ENCODE measurements around the gene TUBGCP2. TPM values are rescaled to one million over a fixed set of nuclear protein-coding genes. Genes with fewer than 3 reads are reported as not detected.

TUBGCP2 gene
- total and polyA plus RNA-seq, 2 of the 13 experiments (the other 11 are each of a cell fraction or from before 2014, with no cell fraction given): 21.3 to 34.5 TPM

- TF ChIP-seq LRRFIP1 (CRISPR knock-in tag; conservative IDR thresholded peaks at IDR 0.05) (no peak), SUZ12 (IDR thresholded peaks at IDR 0.05; ENCODE audit: low read depth, low read length) (no peak), HDAC2 (CRISPR knock-in tag; IDR thresholded peaks at IDR 0.05) (no peak), RXRA (CRISPR knock-in tag; IDR thresholded peaks at IDR 0.05) (peak; percentile 58), ZNF207 (IDR thresholded peaks at IDR 0.05; ENCODE audit: borderline replicate concordance) (no peak), SMAD3 (CRISPR knock-in tag; IDR thresholded peaks at IDR 0.05) (no peak), HNF4A (CRISPR knock-in tag; IDR thresholded peaks at IDR 0.05) (peak; percentile 85), ZNF263 (CRISPR knock-in tag; IDR thresholded peaks at IDR 0.05) (0 out of 2 replicates have a peak, but pooled peaks have one; percentile 14), ZNF280D (CRISPR knock-in tag; IDR thresholded peaks at IDR 0.05) (peak; percentile 17; the same call in 1 of the 2 replicates), ATF5 (CRISPR knock-in tag; IDR thresholded peaks at IDR 0.05; ENCODE audit: low read depth) (no peak), ZMYM4 (CRISPR knock-in tag; IDR thresholded peaks at IDR 0.05) (no peak), CAMTA2 (CRISPR knock-in tag; IDR thresholded peaks at IDR 0.05; ENCODE audit: borderline replicate concordance) (no peak), NR2F2 (IDR thresholded peaks at IDR 0.05; ENCODE audit: borderline replicate concordance, low read depth) (peak; percentile 90), NR2F1 (CRISPR knock-in tag; IDR thresholded peaks at IDR 0.05) (peak; percentile 92 to 96; a peak in 3 of 4 replicates), SP2 (CRISPR knock-in tag; IDR thresholded peaks at IDR 0.05) (no peak), ZBTB2 (CRISPR knock-in tag; IDR thresholded peaks at IDR 0.05; ENCODE audit: low read depth) (no peak), CENPX (CRISPR knock-in tag; IDR thresholded peaks at IDR 0.05) (no peak), HNF4G (IDR thresholded peaks at IDR 0.05; ENCODE audit: borderline replicate concordance, low read depth, low read length) (peak; percentile 97), HNF4G (CRISPR knock-in tag; IDR thresholded peaks at IDR 0.05; ENCODE audit: borderline replicate concordance, low read depth) (peak; percentile 82; the same call in 1 of the 2 replicates), TIGD3 (CRISPR knock-in tag; IDR thresholded peaks at IDR 0.05; ENCODE audit: borderline replicate concordance) (no peak)
Observed at GRCh38 chr10:133347710-133348517, 39.2 kb upstream of the TUBGCP2 start (continued).
